NCI-H2227 treated with DMSO at 0.1 percent for 48 hours (cell line): Measurements from ENCODE around the gene PIP5K1C.
"Not testable (repeated sequence)": the region's sequence is repeated elsewhere in the genome, so short reads cannot be mapped to it uniquely, and the experiment has no call there.

Experiments used
- DNase-seq: peaks from one replicate; lab custom pipeline; 2025; lab: John Stamatoyannopoulos, UW

PIP5K1C gene

DNA sequence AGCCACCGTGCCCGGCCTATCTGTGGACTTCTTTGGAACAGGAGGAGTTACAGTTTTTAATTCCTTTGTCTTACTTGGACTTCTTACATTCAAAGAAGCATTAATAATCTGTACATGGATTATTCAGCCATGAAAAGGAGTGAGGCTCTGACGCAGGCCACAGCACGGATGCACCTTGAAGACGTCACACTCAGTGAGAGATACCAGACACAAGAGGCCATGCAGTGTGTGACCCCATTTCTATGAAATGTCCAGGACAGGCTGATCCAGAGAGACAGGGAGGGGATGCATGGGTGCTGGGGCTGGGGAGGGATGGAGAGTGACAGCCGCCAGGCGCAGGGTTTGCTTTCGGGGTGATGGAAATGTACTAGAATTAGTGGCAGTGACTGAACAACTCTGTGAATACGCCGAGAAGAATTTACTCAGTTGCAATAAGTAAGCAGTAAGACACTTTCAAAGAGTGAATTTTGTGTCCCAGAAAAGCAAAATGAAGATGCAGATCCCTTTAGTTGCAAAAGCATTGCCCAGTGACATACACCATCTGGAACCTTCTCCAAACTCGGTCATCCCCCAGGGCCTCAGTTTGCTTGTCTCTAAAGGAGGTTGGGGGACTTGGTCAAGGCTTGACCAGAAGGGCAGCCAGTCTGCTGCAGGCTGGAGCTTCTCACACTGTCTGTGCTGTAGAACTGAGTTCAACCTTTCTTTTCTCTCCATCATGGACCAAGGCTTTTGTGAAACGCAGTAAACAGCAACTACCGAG, 25.3 kb downstream of the PIP5K1C start:
- DNase-seq, result no peak

DNA sequence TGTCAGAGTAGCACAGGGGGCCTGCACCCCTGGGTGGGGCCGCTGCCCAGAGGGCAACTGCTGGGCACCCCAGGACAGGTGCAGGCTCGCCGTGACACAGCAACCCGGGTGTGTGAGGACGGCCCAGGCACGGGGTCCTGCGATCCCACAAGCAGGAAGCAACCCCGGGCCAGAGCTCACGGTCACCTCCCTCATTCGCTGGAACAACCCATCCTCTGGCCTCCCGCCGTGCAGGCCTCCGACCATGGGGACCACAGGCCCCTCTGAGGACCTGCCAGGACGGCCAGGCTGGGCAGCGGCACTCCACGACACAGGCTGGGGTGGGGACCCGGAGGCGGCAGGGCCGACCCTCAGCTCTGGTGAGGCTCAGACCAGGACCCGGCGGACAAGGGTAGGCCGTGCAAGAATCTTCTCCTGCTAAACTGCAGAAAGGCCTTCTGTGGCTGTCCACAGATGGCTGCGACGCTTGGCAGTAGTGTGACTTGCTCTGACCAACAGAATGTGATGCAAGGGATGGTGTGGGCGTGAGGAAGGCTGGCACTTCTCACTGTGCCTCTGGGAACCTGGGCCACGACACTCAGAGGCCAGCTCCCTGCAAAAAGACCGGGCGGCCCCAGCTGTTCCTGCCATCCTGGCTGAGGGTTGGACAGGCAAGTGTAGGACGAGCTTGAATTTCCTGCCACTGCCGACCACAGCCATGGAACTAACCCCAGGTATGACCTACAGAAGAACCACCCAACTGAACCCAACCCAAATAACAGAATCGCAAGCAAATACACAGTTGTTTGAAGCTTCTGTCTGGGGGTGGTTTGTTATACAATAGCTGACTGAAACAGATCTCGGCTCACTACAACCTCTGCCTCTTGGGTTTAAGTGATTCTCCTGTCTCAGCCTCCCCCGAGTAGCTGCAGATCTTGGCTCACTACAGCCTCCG, 26.5 kb downstream of the PIP5K1C start:
- DNase-seq, result no peak

- no peak for DNase-seq
Measured at GRCh38 chr19:3672993-3673392, 27.3 kb downstream of the PIP5K1C start.

DNA sequence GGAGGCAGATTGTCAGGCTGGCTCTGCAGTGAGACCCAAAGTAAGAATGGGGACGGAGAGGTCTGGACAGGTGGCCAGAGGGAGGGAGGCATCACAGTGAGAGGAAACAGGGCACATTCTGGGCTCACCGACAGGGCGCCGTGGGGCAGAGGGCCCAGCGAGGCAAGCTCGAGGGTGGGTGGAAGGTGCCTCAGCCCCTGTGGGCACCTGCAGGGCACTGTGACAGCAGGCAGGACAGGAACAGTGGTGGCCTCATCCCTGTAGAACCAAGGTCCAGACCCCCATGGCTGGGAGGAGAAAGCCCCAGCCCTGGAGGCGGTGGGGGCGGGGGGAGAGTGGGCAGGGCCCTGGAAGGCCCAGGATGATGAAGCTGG, 27.7 kb downstream of the PIP5K1C start:
- no peak for DNase-seq

DNA sequence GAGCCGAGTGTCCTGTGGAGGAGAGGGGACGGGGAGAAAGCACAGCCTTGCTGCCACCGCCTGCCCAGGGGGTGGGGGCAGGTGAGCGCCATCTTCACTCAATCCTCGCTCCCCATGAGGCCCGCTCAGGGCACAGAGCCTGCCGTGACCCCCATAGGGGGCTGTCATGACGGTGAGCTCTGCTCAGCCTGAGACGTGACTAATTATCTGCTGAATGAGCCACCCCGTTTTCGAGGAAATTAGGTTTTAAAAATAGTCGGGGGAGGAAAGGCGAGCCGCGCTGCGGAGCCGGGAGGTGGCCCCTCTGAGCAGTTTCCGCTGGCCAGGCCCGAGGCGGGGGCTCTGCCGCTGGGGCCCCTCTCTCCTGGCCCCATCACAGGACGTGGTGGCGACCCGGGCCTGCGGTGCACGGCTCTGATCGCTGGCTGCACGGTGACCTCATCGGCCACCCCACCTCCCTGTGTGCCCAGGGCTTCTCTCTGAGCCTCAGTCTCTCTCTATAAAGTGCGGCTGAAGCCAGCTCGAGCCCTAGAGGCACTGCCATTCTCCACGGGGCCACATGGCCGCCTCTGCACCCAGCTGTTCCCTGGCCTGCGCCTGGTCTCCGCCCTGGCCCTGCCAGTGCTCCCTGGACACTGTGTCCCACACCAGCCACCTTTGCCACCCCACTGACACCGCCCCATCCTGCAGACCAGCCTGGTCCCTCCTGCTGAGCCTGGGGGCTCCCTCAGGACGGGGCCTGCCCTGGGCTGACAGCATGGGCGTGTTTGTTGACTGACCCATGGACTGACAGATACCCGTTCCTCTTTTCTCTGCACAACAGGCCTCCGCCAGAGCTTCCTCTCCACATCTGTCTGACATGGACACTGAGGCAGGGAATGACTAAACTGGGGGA, 28.3 kb downstream of the PIP5K1C start:
- DNase-seq, result no peak

DNA sequence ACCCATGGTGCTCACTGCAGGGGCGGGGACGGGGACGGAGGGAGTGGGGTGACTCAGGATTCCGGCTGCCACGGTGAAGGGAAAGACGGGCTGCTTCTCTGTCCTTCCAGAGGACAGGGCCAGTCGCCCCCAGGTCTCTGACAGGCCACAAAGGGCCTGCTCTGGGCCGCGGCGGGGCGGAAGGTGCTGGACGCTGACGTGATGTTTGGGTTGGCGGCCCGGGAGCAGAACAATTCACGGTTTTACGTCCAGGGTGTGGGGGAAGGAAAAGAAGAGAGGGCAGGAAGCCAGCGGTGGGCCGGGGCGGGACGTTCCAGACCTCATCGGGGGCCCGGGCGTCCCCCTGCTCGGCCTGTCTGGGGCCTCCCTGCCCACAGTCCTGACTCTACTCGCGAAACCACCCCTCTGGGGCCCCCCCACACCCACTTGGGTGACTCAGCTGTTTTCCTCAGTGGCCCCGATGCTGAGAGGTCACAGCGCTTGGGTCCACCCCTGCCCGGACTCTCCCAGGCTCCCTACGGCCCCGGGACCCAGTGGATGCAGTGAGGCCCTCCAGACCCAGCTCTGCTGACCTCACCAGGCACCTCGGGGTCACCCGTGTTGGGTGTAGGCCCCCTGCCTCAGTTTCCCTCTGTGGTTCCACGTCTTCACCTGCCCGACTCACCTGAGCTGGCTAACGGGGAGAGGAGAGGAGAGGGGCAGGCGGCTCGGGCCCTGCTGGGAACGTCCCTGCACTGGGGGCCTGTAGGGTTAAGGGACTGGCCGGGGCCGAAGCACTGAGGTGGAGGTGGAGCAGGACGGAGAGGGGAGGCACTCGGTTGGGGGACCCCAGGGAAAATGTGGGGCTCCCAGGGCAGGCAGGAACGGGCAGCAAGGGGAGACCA, 29.2 kb downstream of the PIP5K1C start:
- DNase-seq, result no peak

DNA sequence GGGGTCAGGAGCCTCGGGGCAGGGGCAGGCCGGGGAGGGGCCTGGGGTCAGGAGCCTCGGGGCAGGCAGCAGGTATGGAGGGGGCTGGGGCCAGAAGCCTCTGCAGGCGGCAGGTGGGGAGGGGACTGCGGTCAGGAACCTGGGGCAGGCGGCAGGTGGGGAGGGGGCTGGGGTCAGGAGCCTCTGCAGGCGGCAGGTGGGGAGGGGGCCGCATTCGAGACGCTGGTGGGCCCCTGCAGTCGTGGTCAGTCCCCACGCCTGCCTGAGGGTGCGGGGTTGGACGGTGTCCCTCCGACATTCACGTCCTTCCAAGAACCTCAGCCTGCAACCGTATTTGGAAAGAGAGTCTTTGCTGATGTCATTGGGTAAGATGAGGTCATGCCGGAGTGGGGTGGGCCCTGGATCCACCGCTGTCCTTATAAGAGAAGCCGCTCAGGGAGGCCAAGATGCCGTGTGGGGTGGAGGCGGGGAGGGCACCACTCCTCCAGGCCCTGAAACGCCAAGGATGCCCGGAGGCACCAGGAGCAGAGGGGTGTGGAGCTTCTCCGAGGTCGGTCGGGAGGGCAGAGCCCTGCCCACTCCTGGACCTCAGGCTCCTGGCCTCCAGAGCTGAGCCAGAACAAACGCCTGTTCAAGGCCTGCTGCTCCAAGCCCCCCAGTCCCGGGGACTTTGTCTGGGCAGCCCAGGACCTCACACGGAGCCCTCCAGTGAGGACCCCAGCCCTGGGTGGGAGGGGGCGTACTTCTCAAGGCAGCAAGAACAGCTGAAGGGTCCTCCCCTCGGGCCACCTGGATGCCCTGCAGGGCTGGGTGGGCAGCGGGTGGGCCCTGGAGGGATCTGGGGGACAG, 30.1 kb downstream of the PIP5K1C start:
- no peak for DNase-seq

DNA sequence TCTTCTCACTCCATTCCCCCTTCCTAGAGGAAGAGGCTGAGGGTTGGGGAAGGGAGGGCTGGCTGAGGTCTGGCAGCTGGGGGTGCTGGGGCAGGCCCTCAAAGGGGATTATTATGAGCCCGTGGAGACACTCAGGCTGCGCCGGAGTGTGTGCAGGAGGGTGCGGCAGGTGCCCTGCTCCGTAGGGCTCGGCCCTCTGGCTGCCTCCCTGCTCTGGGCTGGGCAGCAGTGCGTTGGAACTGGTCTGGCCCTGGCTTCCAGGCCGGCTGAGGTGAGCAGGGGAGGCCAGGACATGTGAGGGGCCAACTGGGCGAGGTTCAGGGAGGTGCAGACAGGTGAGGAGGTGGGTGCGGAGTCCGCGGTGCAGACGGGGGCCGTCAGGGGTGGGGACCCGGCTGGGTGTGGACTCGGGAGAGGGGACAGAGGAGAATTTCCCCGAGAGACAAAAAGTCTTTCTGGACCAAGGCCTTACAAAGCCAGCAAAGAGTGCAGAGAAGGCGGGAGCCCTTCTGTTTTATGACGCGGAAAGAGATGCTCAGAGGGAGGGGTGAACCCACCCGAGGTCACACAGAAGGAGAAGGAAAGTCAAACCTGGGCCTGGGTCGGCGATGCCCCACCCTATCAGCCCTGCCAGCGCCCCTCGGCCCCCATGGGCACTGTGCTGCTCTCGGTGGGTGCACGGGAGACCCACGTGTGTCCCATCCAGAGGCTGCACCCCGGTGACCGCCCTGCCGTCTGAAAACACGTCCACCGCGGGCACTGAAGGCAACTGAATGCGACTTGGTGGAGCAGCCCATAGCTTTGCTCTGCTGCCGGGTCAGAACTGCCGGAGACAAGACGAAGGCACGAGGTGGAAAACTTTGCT, 31.0 kb downstream of the PIP5K1C start:
- no peak for DNase-seq

DNA sequence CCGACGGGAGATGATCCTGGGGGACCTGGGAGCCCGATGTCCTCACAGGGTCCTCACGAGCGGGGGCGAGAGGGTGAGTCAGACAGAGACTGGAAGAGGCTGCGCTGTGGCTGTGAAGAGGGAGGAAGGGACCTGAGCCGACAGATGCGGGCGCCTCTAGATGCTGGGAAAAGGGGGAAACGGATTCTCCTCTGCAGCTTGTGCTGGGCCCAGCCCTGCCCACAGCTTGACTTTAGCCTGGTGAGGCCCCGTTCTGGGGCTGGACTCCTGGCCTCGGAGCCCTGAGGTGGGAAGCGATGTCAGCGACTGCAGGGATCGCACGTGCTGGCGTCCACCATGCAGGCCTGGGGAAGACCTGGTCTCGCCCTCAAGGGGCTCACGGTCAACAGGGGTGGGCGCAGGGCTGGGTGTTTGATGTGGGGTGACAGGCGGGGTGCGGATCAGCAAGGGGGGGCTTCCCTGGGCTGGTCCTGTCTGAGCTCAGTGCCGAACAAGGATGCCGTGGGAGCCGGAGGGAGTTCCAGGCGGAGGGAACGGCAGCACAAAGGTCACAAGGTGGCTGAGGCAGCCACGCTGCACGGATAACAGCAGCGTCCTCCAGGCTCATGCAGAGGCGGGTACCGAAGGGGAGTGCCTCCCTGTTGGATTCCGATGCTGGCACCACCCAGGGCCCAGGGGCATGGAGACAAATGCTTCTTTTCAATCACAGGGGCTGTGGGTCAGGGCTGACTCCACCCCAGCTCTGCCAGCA, 31.8 kb downstream of the PIP5K1C start:
- no peak for DNase-seq

GRCh38 chr19:3667766-3668165, 32.5 kb downstream of the PIP5K1C start:
- DNase-seq, result no peak

DNA sequence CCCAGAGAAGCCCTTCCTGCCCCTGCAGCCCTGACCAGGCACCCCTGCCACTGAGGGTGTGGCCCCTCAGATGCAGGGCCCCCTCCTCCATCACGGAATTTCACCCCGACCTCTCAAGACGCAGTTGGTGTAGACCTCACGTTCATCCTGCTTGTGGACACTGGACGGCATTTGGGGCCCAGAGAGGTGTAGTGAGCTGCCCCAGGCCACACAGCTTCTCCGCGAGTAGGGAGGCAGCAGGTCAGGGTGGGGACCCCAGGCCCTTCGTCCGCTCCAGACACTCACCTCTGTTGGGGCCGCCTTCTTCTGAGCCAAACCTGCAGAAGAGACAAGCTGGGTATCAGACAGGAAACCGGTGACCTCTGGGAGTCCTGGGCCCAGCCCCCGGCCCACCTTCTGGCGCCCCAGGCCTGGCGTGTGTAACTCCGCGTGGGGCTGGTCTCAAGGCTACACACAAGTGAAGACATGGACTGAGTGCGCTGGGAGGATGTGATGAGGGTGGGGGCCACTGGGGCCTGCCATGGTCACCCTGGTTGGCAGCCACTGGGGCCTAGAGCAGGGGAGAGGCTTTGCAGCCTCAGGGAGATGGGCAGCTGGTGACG, 33.1 kb downstream of the PIP5K1C start:
- DNase-seq, result no peak

DNA sequence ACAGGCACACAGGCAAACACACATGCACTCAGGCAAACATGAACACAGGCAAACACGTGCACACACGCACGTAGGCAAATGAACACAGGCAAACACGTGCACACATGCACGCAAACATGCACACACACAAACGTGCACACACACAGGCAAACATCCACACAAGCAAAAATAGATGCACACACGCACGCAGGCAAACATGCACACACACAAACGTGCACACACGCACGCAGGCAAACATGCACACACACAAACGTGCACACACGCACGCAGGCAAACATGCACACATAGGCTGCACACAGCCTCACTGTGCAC, 33.8 kb downstream of the PIP5K1C start:
- DNase-seq, result not testable (repeated sequence)

- no peak for DNase-seq
Measured at GRCh38 chr19:3665681-3666544, 34.4 kb downstream of the PIP5K1C start.

DNA sequence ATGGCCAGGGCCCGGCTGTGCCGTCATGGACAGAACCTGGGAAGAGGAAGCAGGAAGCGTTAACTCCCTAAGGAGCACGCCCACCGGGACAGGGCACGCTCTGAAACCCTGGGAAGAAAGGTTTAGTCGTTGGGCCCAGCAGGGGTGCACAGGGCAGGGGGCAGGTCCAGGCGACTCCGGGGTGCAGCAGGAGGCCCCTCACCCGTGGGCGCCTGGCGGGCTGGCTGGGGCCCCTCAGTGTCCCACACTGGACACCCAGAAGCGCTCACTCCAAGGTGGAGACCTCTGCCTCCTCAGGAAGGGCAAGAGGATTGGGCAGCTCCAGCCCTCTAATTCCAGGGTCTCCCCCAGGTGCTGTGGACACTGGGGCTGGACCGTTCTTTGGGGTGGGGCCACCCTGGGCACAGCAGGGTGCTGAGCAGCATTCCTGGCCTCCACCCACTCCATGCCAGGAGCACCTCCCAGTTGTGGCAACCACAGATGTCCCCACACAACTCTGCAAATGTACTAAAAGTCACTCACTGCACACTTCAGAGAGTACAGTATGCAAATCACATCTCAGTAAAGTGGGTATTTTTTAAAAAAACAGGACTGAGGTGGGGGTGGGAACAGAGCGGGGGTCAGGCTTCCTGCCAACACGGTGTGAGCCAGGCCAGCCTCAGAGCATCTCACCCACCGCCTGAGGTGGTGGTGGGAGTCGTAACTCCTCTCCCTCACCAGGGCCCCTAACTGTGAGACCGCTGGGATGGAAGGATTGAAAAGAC, 35.2 kb downstream of the PIP5K1C start:
- DNase-seq, result no peak

DNA sequence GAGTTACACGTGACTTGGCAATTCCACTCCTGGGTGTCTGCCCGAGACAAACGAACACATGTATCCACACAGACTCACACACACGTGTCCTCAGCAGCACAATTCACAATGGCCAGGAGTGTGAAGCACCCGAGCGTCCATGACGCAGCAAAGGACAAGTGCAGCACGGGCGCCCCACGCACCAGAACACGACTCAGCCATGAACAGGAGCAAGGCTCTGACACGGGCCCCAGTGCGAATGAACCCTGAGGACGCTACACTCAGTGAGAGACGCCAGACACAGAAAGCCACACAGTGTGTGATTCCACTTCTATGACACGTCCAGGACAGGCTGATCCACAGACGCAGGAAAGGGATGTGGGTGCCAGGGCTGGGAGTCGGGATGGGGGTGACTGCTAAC, 36.4 kb downstream of the PIP5K1C start:
- no peak for DNase-seq
